GM23338 (cell line): ENCODE data around the gene CACNB2. TPM values are rescaled to one million over a fixed set of nuclear protein-coding genes. Genes with fewer than 3 reads are reported as not detected.

Source experiments
- ATAC-seq: fragments of 200-7000 bp; cut with Tn5 transposase; 3 replicates; pipeline ENCODE4 v1.9.1; 2020
- DNase-seq: peaks from one replicate; pipeline ENCODE4 v3.0.0-alpha.2; 2015; ENCODE audit warnings: low spot score
- H2AFZ ChIP-seq: fragments of 200-600 bp; sonication (generic); 2 replicates; pipeline ENCODE4 v1.8.0; 2016; ENCODE audit warnings: antibody characterized with exemption, mild to moderate bottlenecking, moderate library complexity
- H3F3A ChIP-seq: fragments of 200-600 bp; sonication (generic); replicated peaks from 2 replicates; pipeline ENCODE4 v1.8.0; 2017; ENCODE audit warnings: antibody characterized with exemption, mixed run types, low read depth
- H3K27ac ChIP-seq: fragments of 200-600 bp; sonication (generic); 2 replicates; pipeline ENCODE4 v1.6.1; 2016; ENCODE audit warnings: low read depth
- H3K27me3 ChIP-seq: fragments of 200-600 bp; sonication (generic); 2 replicates; pipeline ENCODE4 v1.8.0; 2016; ENCODE audit warnings: mild to moderate bottlenecking, mixed run types, moderate library complexity; ENCODE audit not compliant: insufficient read depth
- H3K36me3 ChIP-seq: fragments of 200-600 bp; sonication (generic); 2 replicates; pipeline ENCODE4 v1.8.0; 2016; ENCODE audit warnings: mild to moderate bottlenecking; ENCODE audit not compliant: insufficient read depth
- H3K4me1 ChIP-seq: fragments of 200-600 bp; sonication (generic); 2 replicates; pipeline ENCODE4 v1.8.0; 2016; ENCODE audit warnings: mild to moderate bottlenecking, moderate library complexity; ENCODE audit not compliant: insufficient read depth
- H3K4me2 ChIP-seq: fragments of 200-600 bp; sonication (generic); 2 replicates; pipeline ENCODE4 v1.7.1; 2017; ENCODE audit warnings: mixed run types
- H3K4me3 ChIP-seq: fragments of 200-600 bp; sonication (generic); 2 replicates; pipeline ENCODE4 v1.6.1; 2016; ENCODE audit warnings: mixed run types
- H3K79me2 ChIP-seq: fragments of 200-600 bp; sonication (generic); replicated peaks from 2 replicates; pipeline ENCODE4 v1.8.0; 2017; ENCODE audit warnings: mild to moderate bottlenecking; ENCODE audit not compliant: insufficient read depth
- H3K9me2 ChIP-seq: fragments of 200-600 bp; sonication (generic); 2 replicates; pipeline ENCODE4 v1.8.0; 2017; ENCODE audit not compliant: insufficient read depth
- H4K20me1 ChIP-seq: fragments of 200-600 bp; sonication (generic); replicated peaks from 2 replicates; pipeline ENCODE4 v1.8.0; 2017; ENCODE audit warnings: mild to moderate bottlenecking; ENCODE audit not compliant: insufficient read depth
- H3K27ac Mint-ChIP-seq: 2 replicates; pipeline ENCODE4 v1.8.0; 2020; ENCODE audit warnings: inconsistent platforms, mild to moderate bottlenecking, moderate library complexity, mixed read lengths
- H3K27me3 Mint-ChIP-seq: 3 replicates; pipeline ENCODE4 v1.8.0; 2022; ENCODE audit warnings: low read depth, mild to moderate bottlenecking, moderate library complexity, mixed read lengths, inconsistent platforms; ENCODE audit not compliant: insufficient read depth, poor library complexity
- H3K36me3 Mint-ChIP-seq: 3 replicates; pipeline ENCODE4 v1.8.0; 2021; ENCODE audit warnings: low read depth, mild to moderate bottlenecking, inconsistent platforms, moderate library complexity, mixed read lengths
- H3K4me1 Mint-ChIP-seq: 3 replicates; pipeline ENCODE4 v1.8.0; 2020; ENCODE audit warnings: mild to moderate bottlenecking, inconsistent platforms, mixed read lengths
- H3K4me3 Mint-ChIP-seq: 3 replicates; pipeline ENCODE4 v1.8.0; 2021; ENCODE audit warnings: moderate library complexity, mild to moderate bottlenecking, inconsistent platforms, mixed read lengths
- H3K9me3 Mint-ChIP-seq: 3 replicates; pipeline ENCODE4 v1.8.0; 2020; ENCODE audit warnings: moderate library complexity, mild to moderate bottlenecking, inconsistent platforms, mixed read lengths
- CTCF ChIP-seq, 2 experiments: fragments of 200-600 bp in 1 of 2; sonication (generic) in 1 of 2; conservative IDR thresholded peaks; 2 replicates each; pipeline versions ENCODE4 v1.5.1 to v1.6.1; 2016 to 2017; ENCODE audit warnings: antibody characterized with exemption in 2 of 2, low read depth in 2 of 2, mild to moderate bottlenecking in 2 of 2, moderate library complexity in 1 of 2
- NANOG ChIP-seq: IDR thresholded peaks from 2 replicates; pipeline ENCODE4 v1.6.1; 2016; ENCODE audit warnings: antibody characterized with exemption, borderline replicate concordance
- POLR2AphosphoS5 ChIP-seq: IDR thresholded peaks from 2 replicates; pipeline ENCODE4 v1.6.1; 2016; ENCODE audit warnings: antibody characterized with exemption, low read depth
- STAT1 ChIP-seq: IDR thresholded peaks from one replicate; pipeline ENCODE4 v1.6.1; 2016; ENCODE audit warnings: antibody characterized with exemption; ENCODE audit not compliant: unreplicated experiment
- ZNF114 ChIP-seq: fragments of 250-450 bp; sonication (Bioruptor Pico); IDR thresholded peaks from 2 replicates; pipeline ENCODE4 v1.5.0; 2020; ENCODE audit warnings: mild to moderate bottlenecking, moderate library complexity
- ZNF331 ChIP-seq: fragments of 250-450 bp; sonication (Bioruptor Pico); IDR thresholded peaks from 2 replicates; pipeline ENCODE4 v1.5.0; 2020; ENCODE audit warnings: low read depth, mild to moderate bottlenecking, moderate library complexity
- ZNF462 ChIP-seq: fragments of 250-450 bp; sonication (Bioruptor Pico); IDR thresholded peaks from 2 replicates; pipeline ENCODE4 v1.5.0; 2020; ENCODE audit warnings: mild to moderate bottlenecking, moderate library complexity
- polyA plus RNA-seq: library from polyadenylated mRNA; unstranded; fragments of >200 nt; fragmentation: Nextera tagmentation; extraction: Ambion mirVana; gene quantifications from 2 replicates; pipeline ENCODE4 v1.2.1, GENCODE V29; 2016
- total RNA-seq: library from RNA; depleted of rRNA; stranded (reverse); fragments of >200 nt; shearing (Covaris generic); gene quantifications from 2 replicates; pipeline ENCODE4 v1.2.3, GENCODE V29; 2014

CACNB2 gene
- total and polyA plus RNA-seq, 2 experiments from 2014 or later: 5.0 to 5.9 TPM

GRCh38 chr10:18260310-18260922, 120.2 kb downstream of the CACNB2 start (continued):
- no peak for TF ChIP-seq STAT1
- no peak for TF ChIP-seq ZNF114 (CRISPR knock-in tag)

GRCh38 chr10:18261063-18261610, 120.9 kb downstream of the CACNB2 start:
- Histone ChIP-seq H3K4me3 (no peak overlapping the region), H3K4me2 (peak overlapping the region; percentile 66), H3K27me3 (no peaks in the 10 kb centered on the region), H3K9me2 (no peaks in the 10 kb centered on the region), H3F3A (0 out of 2 replicates have a peak, but pooled peaks cover 3% of the 10 kb centered on the region), H3K79me2 (no peaks in the 10 kb centered on the region), H3K27ac (0 out of 2 replicates have a peak overlapping the region, but pooled peaks have one; percentile 55), H3K36me3 (no peaks in the 10 kb centered on the region), H4K20me1 (no peaks in the 10 kb centered on the region), H3K4me1 (peaks cover 13% of the 10 kb centered on the region), H2AFZ (peak overlapping the region; percentile 90; the same call in 1 of the 2 replicates)
- TF ChIP-seq POLR2AphosphoS5: no peak
- no peak for TF ChIP-seq CTCF (conservative IDR thresholded peaks at IDR 0.05; ENCODE audit: low read depth in 2 of 2)
- no peak for TF ChIP-seq ZNF331
- no peak for TF ChIP-seq NANOG
- TF ChIP-seq ZNF462 (CRISPR knock-in tag): no peak
- no peak for TF ChIP-seq STAT1
- Mint-ChIP-seq H3K9me3 (no peaks in the 10 kb centered on the region), H3K27ac (peak overlapping the region; percentile 38; the same call in 1 of the 2 replicates), H3K4me3 (peak overlapping the region; percentile 24; the same call in 1 of the 3 replicates), H3K27me3 (no peaks in the 10 kb centered on the region), H3K4me1 (peaks cover 14% of the 10 kb centered on the region), H3K36me3 (no peaks in the 10 kb centered on the region; the same call in 2 of the 3 replicates)
- peak; percentile 17 for DNase-seq
- peak; percentile 81 for ATAC-seq
